ENCODE results near the gene ARHGAP35.
"Not testable (repeated sequence)": the region's sequence is repeated elsewhere in the genome, so short reads cannot be mapped to it uniquely, and the experiment has no call there.

Gene ARHGAP35

DNA sequence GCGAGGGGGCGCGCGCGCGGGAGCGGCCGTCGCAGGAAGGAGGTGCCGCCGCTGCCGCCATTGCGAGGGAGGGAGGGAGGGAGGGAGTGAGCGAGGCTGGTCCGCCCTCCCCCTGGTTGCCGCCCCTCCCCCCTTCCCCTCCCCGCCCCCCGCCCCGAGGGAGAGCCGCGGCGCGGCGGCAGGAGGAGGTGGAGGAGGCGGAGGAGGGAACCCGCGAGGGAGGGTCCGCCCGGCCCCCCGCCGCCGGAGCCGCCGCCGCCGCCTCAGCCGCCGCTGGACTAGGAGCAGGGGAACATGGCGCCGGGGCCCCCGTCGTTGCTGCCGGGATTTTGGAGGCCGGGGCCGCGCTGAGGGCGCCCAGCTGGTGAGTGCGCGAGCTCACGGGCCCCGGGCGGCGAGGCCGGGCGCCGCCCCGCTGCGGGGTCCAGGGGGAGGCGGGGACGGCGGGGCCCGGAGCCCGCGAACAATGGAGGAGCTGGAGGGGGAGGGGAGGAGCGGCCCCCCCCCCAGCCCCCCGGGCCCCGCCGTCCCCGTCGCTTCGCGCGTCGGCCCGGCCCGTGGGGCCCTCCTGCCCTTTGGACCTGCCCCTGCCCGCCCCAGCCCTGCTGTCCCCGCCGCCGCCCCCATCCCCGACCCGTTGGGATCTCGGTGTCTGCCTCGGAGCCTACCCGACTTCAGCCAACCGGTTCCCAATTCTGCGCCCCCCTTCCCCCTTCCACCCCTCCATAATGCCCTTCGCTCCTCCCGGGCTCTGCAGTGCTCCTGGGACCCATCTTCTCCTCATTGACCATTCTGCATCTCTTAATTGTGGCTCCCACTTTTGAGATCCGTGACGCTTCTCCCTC is at the start of gene ARHGAP35:
Gene ARHGAP35 (plus strand): TSS at position 152 of the 845 bp plus-strand sequence. CDS start 57,679 bp downstream, outside the sequence.
- no peak for DNase-seq (ENCODE audit: low read depth)

DNA sequence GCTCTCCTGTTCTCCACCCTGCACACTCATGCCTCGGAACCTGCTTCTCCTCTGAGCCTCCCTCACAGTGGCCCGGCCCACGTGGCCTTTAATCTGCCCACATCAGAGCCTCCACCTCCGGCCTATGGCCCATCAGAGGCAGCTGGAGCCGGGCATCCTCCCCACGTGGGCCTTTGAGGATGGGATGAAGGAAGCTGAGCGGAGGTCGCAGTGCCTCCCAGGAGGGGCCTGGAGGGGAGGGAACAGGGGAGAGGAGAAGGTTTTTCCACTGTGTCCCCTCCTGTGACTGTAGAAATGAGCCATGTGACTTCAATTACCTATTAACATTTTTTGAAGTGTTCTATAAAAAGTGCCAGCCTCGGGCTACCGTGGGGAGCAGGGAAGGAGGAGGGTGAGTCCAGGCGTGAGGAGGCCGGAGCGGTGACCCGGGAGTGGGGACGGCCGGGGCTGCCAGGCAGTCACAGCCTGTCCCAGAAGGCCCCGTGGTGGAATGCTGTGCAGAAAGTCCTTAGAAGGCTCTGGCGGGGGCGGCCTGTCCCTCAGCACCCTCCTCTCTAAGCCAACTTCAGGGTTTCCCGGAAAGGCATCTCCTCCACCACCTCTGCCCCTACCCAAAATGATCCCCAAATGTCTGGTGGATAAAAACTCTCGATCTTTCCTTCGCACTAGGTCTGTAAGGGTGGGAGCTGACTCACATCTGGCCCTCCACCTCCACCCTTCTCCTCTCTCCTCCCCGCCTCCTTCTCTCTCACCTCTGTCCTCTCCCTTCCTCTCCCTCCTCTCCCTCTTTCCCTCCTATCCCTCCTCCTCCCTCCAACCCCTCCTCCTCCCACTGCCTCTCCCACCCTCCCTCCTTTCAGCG is 47.6 kb upstream of the ARHGAP35 start:
- DNase-seq (ENCODE audit: low read depth) = no peak

DNA sequence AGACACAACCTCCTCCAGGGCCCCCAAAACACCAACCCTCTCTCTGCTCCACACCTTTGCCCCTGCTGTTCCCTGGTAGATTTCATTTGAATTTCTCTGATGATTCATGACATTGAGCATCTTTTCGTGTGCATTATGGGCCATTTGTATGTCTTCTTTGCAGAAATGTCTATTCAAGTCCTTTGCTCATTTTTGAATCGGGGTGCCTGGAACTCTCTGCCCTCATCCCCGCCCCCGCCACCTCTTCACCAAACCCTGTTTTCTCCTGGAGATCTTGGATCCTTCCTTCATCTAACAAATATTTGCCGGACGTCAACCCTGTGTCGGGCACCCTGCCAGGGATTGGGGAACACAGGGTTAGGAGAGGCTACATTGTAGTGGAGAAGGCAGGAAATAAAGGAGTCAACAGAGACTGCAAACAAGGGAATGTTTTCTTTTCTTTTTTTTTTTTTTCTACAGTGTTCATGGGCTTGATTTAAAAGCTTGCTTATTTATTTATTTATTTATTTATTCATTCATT is 46.9 kb upstream of the ARHGAP35 start:
- no peak for DNase-seq (ENCODE audit: low read depth)

DNA sequence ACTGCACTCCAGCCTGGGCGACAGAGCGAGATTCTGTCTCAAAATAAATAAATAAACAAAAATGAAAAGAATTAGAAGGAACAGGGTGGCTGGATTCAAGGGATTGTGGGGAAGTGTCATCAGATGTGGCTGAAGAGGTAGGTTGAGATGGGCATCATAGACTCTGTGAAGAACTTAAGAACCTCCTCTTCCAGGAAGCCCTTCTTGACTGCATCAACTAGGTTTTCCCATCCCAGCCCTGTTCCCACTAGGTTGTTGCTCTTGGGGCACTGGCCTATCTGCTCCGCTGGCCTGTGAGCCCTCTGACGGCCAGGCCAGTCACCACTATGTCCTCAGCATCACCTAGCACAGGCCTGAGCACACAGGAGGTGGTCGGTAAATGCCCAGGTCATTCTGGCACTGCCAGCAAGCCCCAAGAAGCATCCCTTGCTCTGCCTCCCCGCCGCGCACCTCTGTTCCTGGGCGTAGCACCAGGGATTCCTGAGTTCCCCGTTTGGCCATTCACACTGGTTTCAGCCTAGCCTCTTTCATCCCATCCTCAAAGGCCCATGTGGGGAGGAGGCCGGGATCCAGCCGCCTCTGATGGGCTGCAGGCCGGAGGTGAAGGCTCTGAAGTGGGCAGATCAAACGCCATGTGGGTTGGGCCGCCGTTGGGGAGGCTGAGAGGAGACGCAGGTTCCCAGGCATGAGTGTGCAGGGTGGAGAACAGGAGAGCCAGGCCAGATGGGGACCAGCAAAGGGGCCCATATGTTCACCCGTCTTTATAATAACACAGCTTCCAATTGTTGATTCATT is 44.8 kb upstream of the ARHGAP35 start:
- no peak for DNase-seq (ENCODE audit: low read depth)

DNA sequence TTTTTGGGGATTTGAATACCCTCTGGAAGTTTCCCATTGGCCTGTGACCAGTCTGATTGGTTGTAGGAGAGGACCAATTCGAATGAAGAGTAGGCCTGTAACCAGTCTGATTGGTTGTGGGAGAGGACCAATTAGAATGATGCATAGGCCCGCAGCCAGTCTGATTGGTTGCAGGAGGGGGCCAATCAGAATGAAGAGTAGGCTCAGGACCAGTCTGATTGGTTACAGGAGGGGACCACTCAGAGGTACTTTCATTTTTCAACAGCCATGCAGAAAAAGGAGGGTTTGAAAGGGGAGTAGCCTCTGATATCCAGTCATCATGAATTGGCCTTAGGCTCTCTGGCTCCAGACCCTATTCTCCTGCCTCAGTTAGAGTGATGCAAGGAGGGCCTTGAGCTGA is 42.0 kb upstream of the ARHGAP35 start:
- DNase-seq (ENCODE audit: low read depth) = no peak

DNA sequence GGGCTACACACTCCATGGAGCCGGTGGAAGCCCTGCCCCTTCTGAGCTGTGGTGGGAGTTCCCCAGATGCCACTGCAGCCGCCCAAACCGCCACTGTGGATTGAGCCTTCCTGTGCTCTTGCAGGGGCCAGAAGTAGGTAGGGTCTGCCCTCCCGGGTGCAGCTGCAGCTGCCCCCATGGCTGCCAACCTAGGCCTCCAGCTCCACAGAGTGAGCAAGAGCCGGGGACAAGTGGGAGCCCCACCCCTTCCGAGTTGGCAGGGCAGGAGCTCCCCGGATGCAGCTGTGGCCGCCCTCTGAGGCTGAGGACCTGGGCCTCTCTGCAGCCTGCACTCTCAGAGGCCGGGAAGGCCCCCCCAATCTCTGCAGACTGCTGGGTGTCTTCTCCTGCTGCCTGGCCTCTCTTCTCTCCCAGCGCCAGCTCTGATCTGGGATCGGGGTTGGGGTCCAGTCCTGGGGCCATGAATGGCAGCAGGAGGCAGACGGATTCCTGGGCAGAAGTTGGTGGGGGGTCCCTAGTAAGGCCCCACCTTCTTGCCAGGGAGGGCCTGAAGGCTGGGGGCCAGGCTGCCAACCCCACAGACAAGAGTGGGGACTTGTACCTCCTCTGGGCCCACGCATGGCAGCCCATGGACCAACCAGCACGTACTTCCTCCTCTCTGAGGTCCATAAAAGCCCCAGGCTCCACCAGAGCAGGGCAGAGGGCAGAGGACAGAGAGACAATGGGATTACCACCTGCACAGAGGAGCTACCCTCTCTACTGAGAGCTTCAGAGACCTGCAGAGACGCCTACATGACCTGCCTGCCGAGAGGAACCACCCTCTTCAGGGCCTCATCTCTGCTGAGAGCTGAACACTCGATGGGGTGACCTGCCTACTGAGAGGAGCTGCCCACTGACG is 39.0 kb upstream of the ARHGAP35 start:
- DNase-seq (ENCODE audit: low read depth) = no peak

DNA sequence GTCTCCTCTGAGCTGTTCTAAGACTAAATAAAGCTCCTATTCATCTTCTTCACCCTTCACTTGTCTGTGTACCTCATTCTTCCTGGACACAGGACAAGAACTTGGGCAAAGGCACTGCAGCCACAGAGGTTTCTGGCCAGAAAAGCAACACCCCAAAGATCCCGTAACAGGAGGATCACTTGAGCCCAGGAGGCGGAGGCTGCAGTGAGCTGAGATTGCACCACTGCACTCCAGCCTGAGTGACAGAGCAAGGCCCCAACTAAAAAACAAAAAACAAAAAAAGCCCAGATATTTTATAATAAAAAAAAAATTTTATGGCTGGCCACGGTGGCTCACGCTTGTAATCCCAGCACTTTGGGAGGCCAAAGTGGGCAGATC is 38.4 kb upstream of the ARHGAP35 start:
- not testable (repeated sequence) for DNase-seq (ENCODE audit: low read depth)

DNA sequence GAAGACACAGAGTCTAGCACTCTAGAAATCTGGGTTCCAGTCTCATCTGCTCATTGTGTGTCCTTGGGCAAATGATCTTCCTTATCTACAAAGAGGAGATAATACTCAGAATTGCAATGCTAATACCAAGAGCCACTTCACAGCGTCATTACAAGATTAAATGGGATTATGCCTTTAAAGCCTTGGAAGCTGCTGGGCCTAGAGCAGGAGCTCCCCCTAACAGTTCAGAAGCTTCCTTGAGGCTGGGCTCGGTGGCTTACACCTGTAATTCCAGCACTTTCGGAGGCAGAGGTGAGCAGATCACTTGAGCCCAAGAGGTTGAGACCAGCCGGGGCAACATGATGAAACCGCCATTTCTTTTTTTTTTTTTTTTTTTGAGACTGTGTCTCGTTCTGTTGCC is 37.7 kb upstream of the ARHGAP35 start:
- no peak for DNase-seq (ENCODE audit: low read depth)

DNA sequence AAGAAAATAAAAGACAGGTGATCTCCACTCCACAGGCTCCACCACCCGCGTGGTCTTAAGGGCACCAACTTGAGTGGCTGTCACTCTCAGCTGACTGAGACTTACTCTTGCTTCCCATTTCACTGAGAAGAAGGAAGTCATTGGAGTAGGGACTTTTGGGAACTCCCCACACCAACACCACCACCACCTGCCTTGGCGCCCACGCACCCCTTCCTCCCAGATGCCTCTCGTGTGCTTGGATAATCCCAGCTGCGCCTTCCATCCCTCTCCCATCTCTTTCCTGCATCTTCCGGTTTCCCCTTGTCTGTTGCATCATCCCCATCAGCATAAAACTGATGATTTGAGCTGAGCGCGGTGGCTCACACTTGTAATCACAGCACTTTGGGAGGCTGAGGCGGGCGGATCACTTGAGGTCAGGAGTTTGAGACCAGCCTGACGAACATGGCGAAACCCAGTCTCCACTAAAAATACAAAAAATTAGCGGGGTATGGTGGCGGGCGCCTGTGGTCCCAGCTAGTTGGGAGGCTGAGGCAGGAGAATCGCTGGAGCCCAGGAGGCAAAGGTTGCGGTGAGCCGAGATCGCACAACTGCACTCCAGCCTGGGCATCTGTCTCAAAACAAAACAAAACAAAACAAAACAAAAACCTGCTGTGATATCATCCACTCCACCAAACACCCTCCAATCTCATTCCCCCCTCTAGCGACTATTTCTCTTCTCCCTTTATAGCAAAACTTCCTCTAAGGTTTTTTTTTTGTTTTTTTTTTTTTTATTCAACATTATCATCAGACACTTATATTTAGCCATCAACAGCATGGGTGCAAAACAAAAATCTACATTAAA is 35.7 kb upstream of the ARHGAP35 start:
- DNase-seq (ENCODE audit: low read depth) = no peak

DNA sequence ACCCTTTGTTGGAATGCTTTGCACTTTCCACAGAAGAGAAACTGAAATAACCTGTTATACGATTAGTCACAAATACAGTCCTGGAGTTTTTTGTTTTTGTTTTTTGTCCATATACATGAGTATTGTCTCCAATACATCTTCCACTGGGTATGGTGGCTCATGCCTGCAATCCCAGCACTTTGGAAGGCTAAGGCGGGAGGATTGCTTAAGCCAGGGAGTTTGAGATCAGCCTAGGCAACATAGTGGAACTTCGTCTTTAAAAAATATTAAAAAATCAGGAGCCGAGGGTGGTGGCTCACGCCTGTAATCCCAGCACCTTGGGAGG is 35.1 kb upstream of the ARHGAP35 start:
- no peak for DNase-seq (ENCODE audit: low read depth)

DNA sequence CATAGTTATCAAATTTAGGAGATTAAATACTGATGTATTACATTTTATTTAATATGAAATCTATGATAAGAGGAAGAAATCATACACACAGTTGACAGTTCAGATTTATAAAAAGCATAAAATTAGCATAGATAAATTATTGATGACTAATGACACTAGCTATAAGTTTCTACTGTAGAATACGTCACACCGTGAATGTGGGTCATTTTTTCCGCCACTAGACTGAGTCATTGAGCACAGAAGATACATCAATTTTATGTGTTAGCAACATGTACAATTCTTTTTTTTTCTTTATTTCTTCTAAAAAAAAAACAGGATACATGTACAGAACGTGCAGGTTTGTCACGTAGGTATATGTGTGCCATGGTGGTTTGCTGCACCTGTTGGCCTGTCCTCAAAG is 32.3 kb upstream of the ARHGAP35 start:
- DNase-seq (ENCODE audit: low read depth) = no peak

DNA sequence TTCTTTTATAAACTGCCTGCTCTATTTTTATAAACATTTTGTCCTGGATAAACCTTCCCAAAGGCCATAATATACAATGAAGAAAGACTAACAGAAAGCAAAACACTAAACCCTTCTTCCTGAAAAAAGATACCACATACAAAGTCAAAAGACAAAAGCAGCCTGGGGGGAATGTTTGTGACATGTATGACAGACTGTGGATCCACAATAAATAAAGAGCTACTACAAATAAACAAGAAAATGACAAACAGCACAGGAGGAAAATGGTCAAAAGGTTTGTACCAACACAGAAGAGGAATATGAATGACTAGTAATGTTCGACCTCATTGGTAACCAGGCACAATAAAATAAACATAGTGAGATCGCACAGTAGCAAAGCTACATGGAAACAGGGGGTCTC is 29.9 kb upstream of the ARHGAP35 start:
- DNase-seq (ENCODE audit: low read depth) = no peak

DNA sequence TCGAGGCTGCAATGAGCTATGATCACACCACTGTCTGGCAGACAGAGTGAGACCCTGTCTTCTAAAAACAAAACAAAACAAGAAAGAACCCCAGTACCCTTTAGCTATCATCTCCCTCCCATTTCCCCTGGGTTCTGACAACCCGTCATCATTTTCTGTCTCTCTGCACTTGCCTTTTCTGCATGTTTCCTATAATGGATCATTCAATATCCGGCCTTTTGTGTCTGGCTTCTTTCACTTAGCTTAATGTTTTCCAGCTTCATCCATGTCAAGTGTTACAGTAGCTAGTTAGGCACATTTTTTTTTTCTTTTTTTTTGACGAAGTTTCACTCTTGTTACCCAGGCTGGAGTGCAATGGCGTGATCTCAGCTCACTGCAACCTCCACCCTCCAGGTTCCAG is 26.7 kb upstream of the ARHGAP35 start:
- DNase-seq (ENCODE audit: low read depth) = no peak

DNA sequence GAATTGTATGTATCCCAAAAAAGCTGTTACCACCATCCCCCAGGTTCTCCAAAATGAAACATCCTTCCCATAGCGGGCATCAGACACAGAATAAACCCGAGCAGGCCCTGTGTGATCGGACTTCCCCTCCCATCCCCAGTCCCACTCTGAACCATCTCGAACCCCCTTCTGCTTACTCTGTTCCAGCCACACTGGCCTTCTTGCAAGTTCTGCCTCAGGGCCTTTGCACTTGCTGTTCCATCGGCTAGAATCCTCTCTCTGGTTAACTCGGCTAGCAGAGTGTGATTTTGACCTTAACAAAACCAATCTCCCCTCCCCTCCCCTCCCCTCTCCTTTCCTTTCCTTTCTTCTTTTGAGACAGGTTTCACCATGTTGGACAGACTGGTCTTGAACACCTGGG is 25.8 kb upstream of the ARHGAP35 start:
- no peak for DNase-seq (ENCODE audit: low read depth)

DNA sequence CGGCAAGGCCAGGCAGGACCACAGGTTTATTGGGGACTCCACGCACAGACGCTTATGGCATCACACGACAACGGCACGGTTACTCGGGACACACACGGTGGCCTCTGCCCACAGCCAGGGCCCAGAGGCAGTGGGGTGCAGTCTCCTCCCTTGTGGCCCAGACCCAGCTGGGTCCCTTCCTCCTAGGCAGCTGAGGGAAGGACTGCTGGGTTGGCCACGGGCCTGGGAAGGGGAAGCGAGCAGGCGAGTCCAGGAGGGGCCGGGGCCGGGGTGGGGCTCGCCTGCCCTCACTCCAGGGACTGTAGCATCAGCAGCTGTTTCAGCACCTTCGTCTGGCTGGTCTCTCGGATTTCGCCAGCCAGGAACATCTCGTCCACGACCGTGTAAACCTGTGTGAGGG is 22.6 kb upstream of the ARHGAP35 start:
- DNase-seq (ENCODE audit: low read depth) = no peak

DNA sequence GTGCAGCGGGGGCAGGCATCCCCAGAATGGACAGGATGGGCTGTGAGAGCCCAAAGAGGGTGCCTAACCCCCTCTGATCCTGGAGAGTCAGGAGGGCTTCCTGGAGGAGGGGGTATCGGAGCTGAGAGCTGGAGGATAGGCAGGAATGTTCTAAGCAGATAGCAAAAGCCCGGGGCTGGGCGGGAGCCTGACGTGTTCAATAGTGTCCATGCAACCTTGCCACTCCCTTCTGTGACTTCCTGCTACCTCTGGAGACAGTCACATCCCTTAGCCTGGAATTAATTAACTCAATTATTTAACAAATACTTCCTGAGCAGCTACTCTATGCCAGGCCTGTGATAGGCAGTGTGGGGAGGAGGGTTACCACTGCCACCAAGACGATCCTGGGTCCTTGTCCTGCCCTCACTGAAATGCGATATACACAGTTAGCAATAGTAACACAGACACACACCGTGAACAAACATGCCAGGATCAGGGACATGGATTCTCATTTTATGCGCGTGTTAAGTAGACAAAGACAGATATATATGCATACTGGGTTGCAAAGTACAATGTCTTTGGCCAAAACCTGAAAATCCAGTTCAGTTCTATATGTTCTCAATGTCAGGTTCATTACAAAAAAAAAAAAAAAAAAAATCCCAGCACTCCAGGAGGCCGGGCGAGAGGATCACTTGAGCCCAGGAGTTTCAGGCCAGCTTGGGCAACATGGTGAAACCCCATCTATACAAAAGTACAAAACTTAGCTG is 20.9 kb upstream of the ARHGAP35 start:
- no peak for DNase-seq (ENCODE audit: low read depth)

DNA sequence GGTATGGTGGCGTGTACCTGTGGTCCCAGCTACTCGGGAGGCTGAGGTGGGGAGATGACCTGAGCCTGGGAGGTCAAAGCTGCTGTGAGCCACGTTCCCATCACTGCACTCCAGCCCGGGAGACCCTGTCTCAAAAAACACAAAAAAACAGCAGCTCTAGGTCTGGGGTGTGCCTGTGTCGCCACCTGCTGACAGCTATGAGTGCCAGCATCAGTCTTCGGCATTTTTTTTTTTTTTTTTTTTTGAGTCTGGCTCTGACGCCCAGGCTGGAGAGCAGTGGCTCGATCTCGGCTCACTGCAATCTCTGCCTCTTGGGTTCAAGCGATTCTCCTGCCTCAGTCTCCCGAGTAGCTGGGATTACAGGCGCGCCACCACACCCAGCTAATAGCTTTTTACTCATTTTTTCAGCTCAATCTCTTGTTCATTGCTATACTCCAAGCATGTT is 20.3 kb upstream of the ARHGAP35 start:
- DNase-seq (ENCODE audit: low read depth) = no peak

DNA sequence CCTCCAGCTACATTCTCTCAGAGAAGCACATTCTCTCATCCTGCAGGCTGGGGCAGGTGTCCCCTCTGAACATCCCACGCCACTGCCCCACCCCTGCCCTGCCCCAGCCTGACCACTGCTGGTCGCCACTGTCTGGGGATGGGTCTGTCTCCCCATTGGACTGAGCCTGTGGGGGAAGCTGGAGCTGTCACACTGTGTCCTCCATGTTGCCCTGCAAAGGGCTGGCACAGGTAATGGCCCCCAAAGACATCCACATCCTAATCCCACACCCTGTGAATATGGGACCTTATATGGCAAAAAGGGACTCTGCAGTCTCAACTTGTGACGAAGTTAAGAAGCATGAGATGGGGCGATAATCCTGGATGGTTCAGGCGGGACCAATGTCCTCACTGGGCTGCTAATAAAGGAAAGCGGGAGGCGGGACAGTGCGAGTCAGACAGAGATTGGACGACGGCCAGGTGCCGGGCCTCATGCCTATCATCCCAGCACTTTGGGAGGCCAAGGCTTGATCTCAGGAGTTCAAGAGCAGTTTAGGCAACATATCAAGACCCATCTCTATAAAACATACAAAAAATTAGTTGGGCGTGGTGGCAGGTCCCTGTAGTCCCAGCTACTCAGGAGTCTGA is 19.2 kb upstream of the ARHGAP35 start:
- DNase-seq (ENCODE audit: low read depth) = peak; percentile 68

DNA sequence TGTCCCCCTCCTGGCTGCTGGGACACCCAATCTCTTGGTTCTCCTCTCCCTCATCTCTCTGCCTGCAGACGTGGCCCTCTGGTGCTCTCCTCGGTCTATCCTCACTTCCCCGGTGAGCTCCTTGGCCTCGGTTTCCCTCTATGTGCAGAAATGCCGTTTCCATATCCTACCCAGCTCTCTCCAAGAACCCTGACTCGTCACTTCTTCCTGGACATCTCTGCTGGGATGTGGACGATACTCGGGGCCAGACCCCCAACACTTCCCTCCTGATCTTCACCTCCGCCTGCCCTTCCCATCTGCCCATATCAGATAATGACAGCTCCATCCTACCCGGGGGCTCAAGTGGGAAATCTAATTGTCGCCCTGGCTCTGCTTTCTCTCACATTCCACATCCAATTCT is 18.0 kb upstream of the ARHGAP35 start:
- DNase-seq (ENCODE audit: low read depth) = no peak
